HEK293 (cell line): ENCODE results near the gene ZNF467.

Source experiments
- CTCF ChIA-PET: fragments of 350-600 bp; formaldehyde crosslinking; extraction: SDS; loops from one replicate; lab custom pipeline; 2021; ENCODE audit warnings: antibody characterized with exemption; lab: Yijun Ruan, JAX
- POLR2A ChIA-PET: fragments of 300-600 bp; formaldehyde crosslinking; extraction: SDS; loops from one replicate; lab custom pipeline; 2020; ENCODE audit warnings: antibody characterized with exemption, inconsistent platforms; lab: Yijun Ruan, JAX
- H3K27ac ChIP-seq: fragments of 200-500 bp; sonication (Bioruptor generic); 2 replicates; pipeline ENCODE4 v1.5.1; 2014; ENCODE audit warnings: low read depth, low read length, control low read depth, inconsistent platforms; ENCODE audit errors: extremely low read depth
- H3K36me3 ChIP-seq, 2 experiments: fragments of 200-500 bp in 1 of 2; sonication (Bioruptor generic) in 1 of 2; 1 replicate in 1 of 2; 2 replicates in 1 of 2; pipeline ENCODE4 v1.5.1; 2014 to 2017; ENCODE audit warnings: inconsistent platforms in 2 of 2, low read length in 2 of 2; ENCODE audit not compliant: control insufficient read depth in 2 of 2, insufficient read depth in 1 of 2
- H3K4me1 ChIP-seq: fragments of 200-500 bp; sonication (Bioruptor generic); 2 replicates; pipeline ENCODE4 v1.5.1; 2014; ENCODE audit warnings: mild to moderate bottlenecking, low read length, inconsistent platforms; ENCODE audit not compliant: control insufficient read depth, insufficient read depth
- H3K4me3 ChIP-seq: 2 replicates; pipeline ENCODE4 v1.5.1; 2011; ENCODE audit warnings: low read depth, mild to moderate bottlenecking, control low read depth, low read length, moderate library complexity
- H3K9me3 ChIP-seq: fragments of 200-500 bp; sonication (Bioruptor generic); 2 replicates; pipeline ENCODE4 v1.5.1; 2014; ENCODE audit warnings: low read depth, low read length, inconsistent platforms; ENCODE audit not compliant: control insufficient read depth, insufficient read depth
- GFI1B ChIP-seq: fragments of 450-650 bp; formaldehyde crosslinking; IDR thresholded peaks from 2 replicates; pipeline ENCODE4 v1.5.1; 2016; ENCODE audit warnings: missing biosample characterization, missing genetic modification characterization
- HOXA7 ChIP-seq: sonication (generic); formaldehyde crosslinking; IDR thresholded peaks from 2 replicates; pipeline ENCODE4 v1.8.1; 2022; ENCODE audit warnings: missing genetic modification reagents, borderline replicate concordance
- KLF1 ChIP-seq: fragments of 450-650 bp; formaldehyde crosslinking; IDR thresholded peaks from 2 replicates; pipeline ENCODE4 v1.5.1; 2016; ENCODE audit warnings: missing biosample characterization, missing genetic modification characterization
- KLF9 ChIP-seq: fragments of 450-650 bp; formaldehyde crosslinking; IDR thresholded peaks from 2 replicates; pipeline ENCODE4 v1.5.1; 2016; ENCODE audit warnings: missing biosample characterization, missing genetic modification characterization, low read depth
- MZF1 ChIP-seq: fragments of 450-650 bp; formaldehyde crosslinking; IDR thresholded peaks from 2 replicates; pipeline ENCODE4 v1.5.1; 2017; ENCODE audit warnings: missing biosample characterization, missing genetic modification characterization, borderline replicate concordance
- ZBTB49 ChIP-seq: fragments of 450-650 bp; formaldehyde crosslinking; IDR thresholded peaks from 2 replicates; pipeline ENCODE4 v1.5.1; 2016; ENCODE audit warnings: missing biosample characterization, missing genetic modification characterization, low read depth
- ZBTB7A ChIP-seq: fragments of 450-650 bp; formaldehyde crosslinking; IDR thresholded peaks from 2 replicates; pipeline ENCODE4 v1.5.1; 2016; ENCODE audit warnings: low read depth, missing biosample characterization, missing genetic modification characterization
- ZNF10 ChIP-seq: fragments of 450-650 bp; formaldehyde crosslinking; IDR thresholded peaks from 2 replicates; pipeline ENCODE4 v1.5.1; 2017; ENCODE audit warnings: missing biosample characterization, missing genetic modification characterization
- ZNF169 ChIP-seq: fragments of 450-650 bp; formaldehyde crosslinking; IDR thresholded peaks from 2 replicates; pipeline ENCODE4 v1.5.1; 2016; ENCODE audit warnings: missing biosample characterization, missing genetic modification characterization
- ZNF174 ChIP-seq: fragments of 450-650 bp; formaldehyde crosslinking; IDR thresholded peaks from 2 replicates; pipeline ENCODE4 v1.5.0; 2017; ENCODE audit warnings: missing biosample characterization, mild to moderate bottlenecking, missing genetic modification characterization
- ZNF239 ChIP-seq: fragments of 450-650 bp; formaldehyde crosslinking; IDR thresholded peaks from 2 replicates; pipeline ENCODE4 v1.5.1; 2016; ENCODE audit warnings: missing biosample characterization, missing genetic modification characterization
- ZNF292 ChIP-seq: fragments of 450-650 bp; formaldehyde crosslinking; IDR thresholded peaks from 2 replicates; pipeline ENCODE4 v1.5.1; 2016; ENCODE audit warnings: low read depth, missing biosample characterization, missing genetic modification characterization, borderline replicate concordance
- ZNF302 ChIP-seq: fragments of 450-650 bp; formaldehyde crosslinking; IDR thresholded peaks from 2 replicates; pipeline ENCODE4 v1.5.1; 2016; ENCODE audit warnings: missing biosample characterization, missing genetic modification characterization, low read depth
- ZNF341 ChIP-seq: fragments of 450-650 bp; formaldehyde crosslinking; IDR thresholded peaks from 2 replicates; pipeline ENCODE4; 2016; ENCODE audit warnings: low read depth, missing biosample characterization, missing genetic modification characterization
- ZNF501 ChIP-seq: fragments of 450-650 bp; formaldehyde crosslinking; IDR thresholded peaks from 2 replicates; pipeline ENCODE4 v1.5.1; 2016; ENCODE audit warnings: missing biosample characterization, missing genetic modification characterization
- ZNF514 ChIP-seq: fragments of 450-650 bp; formaldehyde crosslinking; IDR thresholded peaks from 2 replicates; pipeline ENCODE4 v1.5.1; 2016; ENCODE audit warnings: missing biosample characterization, missing genetic modification characterization
- ZNF549 ChIP-seq: fragments of 450-650 bp; IDR thresholded peaks from 2 replicates; pipeline ENCODE4 v1.5.1; 2018; ENCODE audit warnings: missing biosample characterization, missing genetic modification characterization, mild to moderate bottlenecking, inconsistent platforms, moderate library complexity
- ZNF560 ChIP-seq: fragments of 450-650 bp; formaldehyde crosslinking; IDR thresholded peaks from 2 replicates; pipeline ENCODE4 v1.5.1; 2017; ENCODE audit warnings: missing biosample characterization, missing genetic modification characterization, borderline replicate concordance
- ZNF654 ChIP-seq: fragments of 450-650 bp; formaldehyde crosslinking; IDR thresholded peaks from 2 replicates; pipeline ENCODE4 v1.5.1; 2016; ENCODE audit warnings: low read depth, missing biosample characterization, missing genetic modification characterization
- ZSCAN30 ChIP-seq: fragments of 450-650 bp; IDR thresholded peaks from 2 replicates; pipeline ENCODE4 v1.5.1; 2018; ENCODE audit warnings: missing biosample characterization, mild to moderate bottlenecking, missing genetic modification characterization, moderate library complexity
- TF ChIP-seq, protein P1 (sequence below): fragments of 450-650 bp; formaldehyde crosslinking; IDR thresholded peaks from 2 replicates; pipeline ENCODE4; 2016; ENCODE audit warnings: missing biosample characterization, missing genetic modification characterization

Gene ZNF467

DNA sequence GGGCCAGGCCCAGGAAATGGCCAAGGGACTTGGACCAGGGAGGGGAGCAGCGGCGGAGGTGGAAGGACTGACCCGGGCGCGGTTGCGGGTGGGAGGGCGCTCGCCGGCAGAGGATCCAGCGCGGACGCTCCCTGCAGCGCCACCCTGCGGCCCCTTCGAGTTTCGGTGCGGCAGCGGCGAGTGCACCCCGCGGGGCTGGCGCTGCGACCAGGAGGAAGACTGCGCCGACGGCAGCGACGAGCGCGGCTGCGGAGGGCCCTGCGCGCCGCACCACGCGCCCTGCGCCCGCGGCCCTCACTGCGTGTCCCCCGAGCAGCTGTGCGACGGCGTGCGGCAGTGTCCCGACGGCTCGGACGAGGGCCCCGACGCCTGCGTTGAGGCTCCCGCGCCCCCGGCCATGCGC is 16.8 kb upstream of the ZNF467 start:
- ChIA-PET CTCF (interaction anchor here (0.6 to 3.2 kb wide), 8 partner anchors 8 to 160 kb away, joined by 3 to 20 read pairs (median 4); no protein-coding TSS in a partner anchor), POLR2A (no interaction called here)
- no peak overlapping the region for H3K4me3 ChIP-seq
- no peaks in the 10 kb centered on the region for H3K4me1 ChIP-seq
- H3K27ac ChIP-seq, result no peak overlapping the region
- H3K36me3 ChIP-seq, result no peaks in the 10 kb centered on the region
- H3K9me3 ChIP-seq, result no peaks in the 10 kb centered on the region
- TF ChIP-seq, protein P1, sequence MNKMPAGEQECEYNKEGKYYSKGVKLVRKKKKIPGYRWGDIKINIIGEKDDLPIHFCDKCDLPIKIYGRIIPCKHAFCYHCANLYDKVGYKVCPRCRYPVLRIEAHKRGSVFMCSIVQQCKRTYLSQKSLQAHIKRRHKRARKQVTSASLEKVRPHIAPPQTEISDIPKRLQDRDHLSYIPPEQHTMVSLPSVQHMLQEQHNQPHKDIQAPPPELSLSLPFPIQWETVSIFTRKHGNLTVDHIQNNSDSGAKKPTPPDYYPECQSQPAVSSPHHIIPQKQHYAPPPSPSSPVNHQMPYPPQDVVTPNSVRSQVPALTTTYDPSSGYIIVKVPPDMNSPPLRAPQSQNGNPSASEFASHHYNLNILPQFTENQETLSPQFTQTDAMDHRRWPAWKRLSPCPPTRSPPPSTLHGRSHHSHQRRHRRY (tag by site-specific recombination), result no peak
- no peak for TF ChIP-seq MZF1 (tag by site-specific recombination)
- TF ChIP-seq ZNF514 (tag by site-specific recombination), result no peak
- TF ChIP-seq ZNF501 (tag by site-specific recombination), result no peak
- no peak for TF ChIP-seq ZBTB49 (tag by site-specific recombination)

DNA sequence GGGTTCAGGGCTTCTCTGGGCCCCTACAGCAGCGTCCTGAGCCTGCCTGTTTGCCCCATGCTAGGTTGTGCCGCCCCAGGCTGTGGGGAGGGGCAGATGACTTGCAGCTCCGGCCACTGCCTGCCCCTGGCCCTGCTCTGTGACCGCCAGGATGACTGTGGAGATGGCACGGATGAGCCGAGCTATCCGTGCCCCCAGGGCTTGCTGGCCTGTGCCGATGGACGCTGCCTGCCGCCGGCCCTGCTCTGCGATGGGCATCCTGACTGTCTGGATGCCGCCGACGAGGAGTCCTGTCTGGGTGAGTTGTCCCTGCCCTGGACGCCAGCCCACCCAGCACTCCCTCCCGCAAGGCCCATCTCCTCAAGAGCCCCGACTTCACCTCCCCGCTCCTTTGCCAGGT is 15.7 kb upstream of the ZNF467 start:
- TF ChIP-seq ZNF239 (tag by site-specific recombination) (no peak), ZNF10 (tag by site-specific recombination) (no peak), HOXA7 (CRISPR knock-in tag) (no peak), GFI1B (tag by site-specific recombination) (no peak)
- Histone ChIP-seq H3K36me3 (no peaks in the 10 kb centered on the region), H3K4me3 (no peak overlapping the region), H3K27ac (no peak overlapping the region), H3K9me3 (no peaks in the 10 kb centered on the region), H3K4me1 (no peaks in the 10 kb centered on the region)
- CTCF ChIA-PET, result interaction anchor here (0.6 to 3.2 kb wide), 7 partner anchors 17 to 628 kb away, joined by 3 to 20 read pairs (median 3); no protein-coding TSS in a partner anchor
- POLR2A ChIA-PET, result no interaction called here

DNA sequence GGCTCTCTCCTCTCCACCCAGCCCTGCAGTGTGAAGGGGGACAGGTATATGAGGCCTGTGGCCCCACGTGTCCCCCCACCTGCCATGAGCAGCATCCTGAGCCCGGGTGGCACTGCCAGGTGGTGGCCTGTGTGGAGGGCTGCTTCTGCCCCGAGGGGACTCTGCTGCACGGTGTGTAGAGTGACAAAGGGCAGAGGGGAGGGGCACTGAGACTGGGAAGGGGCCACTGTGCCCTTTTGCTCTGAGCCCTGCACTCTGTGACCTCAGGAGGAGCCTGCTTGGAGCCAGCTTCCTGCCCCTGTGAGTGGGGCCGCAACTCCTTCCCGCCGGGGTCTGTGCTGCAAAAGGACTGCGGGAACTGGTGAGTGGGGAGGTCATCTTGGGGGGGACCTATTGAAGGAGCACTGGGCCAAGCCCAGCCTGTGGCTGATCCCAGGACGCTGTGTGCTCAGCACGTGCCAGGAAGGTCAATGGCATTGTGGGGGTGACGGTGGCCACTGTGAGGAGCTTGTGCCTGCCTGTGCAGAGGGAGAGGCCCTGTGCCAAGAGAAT is 15.0 kb upstream of the ZNF467 start:
- POLR2A ChIA-PET, result no interaction called here
- TF ChIP-seq ZNF169 (tag by site-specific recombination) (no peak), ZNF174 (tag by site-specific recombination) (no peak), KLF1 (tag by site-specific recombination) (no peak), ZNF560 (tag by site-specific recombination) (no peak), ZBTB7A (tag by site-specific recombination) (no peak), ZNF549 (tag by site-specific recombination) (no peak), ZNF292 (tag by site-specific recombination) (no peak), ZNF302 (no peak), ZNF341 (tag by site-specific recombination) (no peak), ZNF654 (no peak), KLF9 (tag by site-specific recombination) (no peak), ZSCAN30 (tag by site-specific recombination) (no peak), GFI1B (tag by site-specific recombination) (no peak)
- TF ChIP-seq, all 188 proteins: peak for 0
- no peaks in the 10 kb centered on the region for H3K4me1 ChIP-seq
- H3K9me3 ChIP-seq, result no peaks in the 10 kb centered on the region
- CTCF ChIA-PET, result interaction anchor here (0.6 to 3.2 kb wide), 7 partner anchors 12 to 1471 kb away, joined by 3 to 20 read pairs (median 3); no protein-coding TSS in a partner anchor
- no peak overlapping the region for H3K27ac ChIP-seq
- H3K36me3 ChIP-seq, result no peaks in the 10 kb centered on the region
- no peak overlapping the region for H3K4me3 ChIP-seq
